HG03159 (cell line): ENCODE results near the gene TAB2.
"Not testable (repeated sequence)": the region's sequence is repeated elsewhere in the genome, so short reads cannot be mapped to it uniquely, and the experiment has no call there.

Experiments used
- ATAC-seq: cut with Tn5 transposase; IDR thresholded peaks from one replicate; pipeline ENCODE4 v1.9.1; 2021; ENCODE audit warnings: mild to moderate bottlenecking, moderate library complexity; ENCODE audit not compliant: unreplicated experiment

TAB2 gene

DNA sequence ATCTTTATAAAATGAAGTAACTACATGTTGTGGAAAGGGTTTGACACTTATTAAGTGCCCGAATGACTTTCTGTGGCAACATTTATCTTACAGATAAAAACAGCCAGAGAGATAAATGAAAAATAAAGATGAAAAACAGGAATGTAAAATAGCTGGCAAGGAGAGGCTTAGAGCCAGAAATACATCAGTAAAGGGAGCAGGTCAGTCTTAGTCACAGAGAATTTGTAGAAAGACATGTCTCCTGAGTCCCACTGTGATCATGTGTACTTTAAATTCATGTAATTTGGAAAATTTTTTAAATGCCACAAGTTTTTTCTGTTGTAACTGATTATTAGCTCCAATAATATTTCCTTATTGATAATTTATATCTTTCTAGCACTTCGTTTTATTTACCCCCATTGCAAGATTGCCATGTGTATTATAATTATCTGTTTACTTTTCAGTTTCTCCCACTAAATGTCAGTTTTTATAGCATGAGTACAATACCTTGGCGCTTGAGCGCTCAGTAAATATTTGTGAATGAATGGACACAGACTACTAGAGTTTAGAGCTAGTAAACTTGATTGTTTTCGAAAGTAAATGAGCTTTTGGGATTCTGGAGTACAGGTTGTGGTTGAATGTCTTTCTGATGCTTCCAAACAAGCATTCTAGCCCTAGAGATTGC lies 15.2 kb downstream of the TAB2 start:
- no peak for ATAC-seq

GRCh38 chr6:149333266-149333620 lies 15.7 kb downstream of the TAB2 start:
- ATAC-seq = no peak

GRCh38 chr6:149334201-149334600 lies 16.7 kb downstream of the TAB2 start:
- no peak for ATAC-seq

- no peak for ATAC-seq
These were observed 17.2 kb downstream of the TAB2 start for GRCh38 chr6:149334682-149335160.

GRCh38 chr6:149335924-149336608 lies 18.6 kb downstream of the TAB2 start:
- no peak for ATAC-seq

DNA sequence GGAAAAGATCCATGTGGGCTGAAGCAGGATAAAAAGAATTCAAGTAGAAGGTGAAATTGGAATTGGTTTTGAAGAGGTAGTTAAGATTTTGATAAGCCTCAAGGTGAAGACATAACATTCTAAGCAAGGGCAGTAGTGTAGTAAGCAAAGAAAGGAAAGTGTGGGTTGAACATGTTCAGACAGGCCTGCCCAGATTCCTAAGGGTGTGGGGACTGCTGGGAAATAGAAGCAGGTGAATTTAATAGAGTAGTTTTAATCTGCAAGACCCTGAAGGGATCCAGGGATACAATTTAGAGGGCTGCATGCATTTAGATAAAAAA lies 19.1 kb downstream of the TAB2 start:
- no peak for ATAC-seq

- no peak for ATAC-seq
These were observed 19.8 kb downstream of the TAB2 start for GRCh38 chr6:149337320-149337719.

DNA sequence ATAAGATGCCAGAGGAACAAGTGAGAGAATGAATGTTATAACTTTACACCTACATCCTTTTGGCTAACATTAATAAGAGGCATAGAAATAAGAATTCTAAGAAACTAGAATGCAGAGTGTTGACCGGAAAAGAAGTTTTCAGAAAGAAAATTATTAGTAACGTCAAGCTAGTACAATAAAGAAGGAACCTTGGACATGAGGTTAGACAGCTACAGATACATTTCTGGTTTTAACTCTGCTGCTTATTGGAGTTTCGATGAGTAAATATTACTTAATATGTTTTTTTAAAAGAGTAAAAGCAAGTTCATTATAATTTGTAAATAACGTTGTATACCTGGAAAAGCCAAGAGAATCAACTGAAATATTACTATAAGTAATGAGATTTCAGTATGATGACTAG lies 22.7 kb downstream of the TAB2 start:
- no peak for ATAC-seq

- no peak for ATAC-seq
These were observed 25.0 kb downstream of the TAB2 start for GRCh38 chr6:149342525-149342924.

GRCh38 chr6:149343501-149343900 lies 26.0 kb downstream of the TAB2 start:
- no peak for ATAC-seq

- no peak for ATAC-seq
These were observed 28.6 kb downstream of the TAB2 start for GRCh38 chr6:149346078-149346477.

DNA sequence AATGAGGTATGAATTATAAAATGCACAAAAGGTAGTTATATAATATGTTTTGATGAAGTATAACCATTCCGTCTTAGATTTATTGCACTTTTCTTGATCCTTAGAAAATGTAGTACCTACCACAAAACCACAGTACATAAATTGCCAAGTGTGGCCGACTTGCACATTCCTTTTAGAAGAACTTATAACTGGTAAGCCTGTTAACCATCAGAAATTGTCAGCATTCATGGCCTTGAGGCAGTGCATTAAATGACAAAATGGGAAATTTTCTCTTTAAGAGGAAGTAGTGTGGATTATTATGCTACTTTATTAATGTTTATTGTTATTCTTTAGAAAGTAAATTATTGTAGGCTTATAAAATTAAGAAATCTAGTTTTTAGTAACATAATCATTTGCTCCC lies 29.6 kb downstream of the TAB2 start:
- no peak for ATAC-seq

- not testable (repeated sequence) for ATAC-seq
These were observed 31.8 kb downstream of the TAB2 start for GRCh38 chr6:149349279-149349678.

DNA sequence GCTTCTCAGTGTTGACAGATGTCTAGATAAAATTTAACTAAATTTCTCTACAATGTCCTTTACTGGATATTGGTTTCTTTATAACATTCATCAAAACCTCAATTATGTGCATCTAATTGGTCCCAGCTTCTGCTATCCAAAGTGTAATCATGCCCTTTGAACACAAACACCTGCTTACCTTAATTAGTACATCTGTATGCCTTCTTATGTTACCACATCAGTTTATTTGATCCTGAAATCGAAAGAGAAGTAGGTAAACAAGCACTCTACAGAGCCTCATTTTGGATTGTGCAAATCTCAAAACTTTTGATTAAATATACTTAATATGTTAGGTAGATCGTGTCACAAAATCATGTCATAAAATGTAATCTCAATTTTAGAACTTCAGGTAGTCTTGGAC lies 36.5 kb downstream of the TAB2 start:
- no peak for ATAC-seq

DNA sequence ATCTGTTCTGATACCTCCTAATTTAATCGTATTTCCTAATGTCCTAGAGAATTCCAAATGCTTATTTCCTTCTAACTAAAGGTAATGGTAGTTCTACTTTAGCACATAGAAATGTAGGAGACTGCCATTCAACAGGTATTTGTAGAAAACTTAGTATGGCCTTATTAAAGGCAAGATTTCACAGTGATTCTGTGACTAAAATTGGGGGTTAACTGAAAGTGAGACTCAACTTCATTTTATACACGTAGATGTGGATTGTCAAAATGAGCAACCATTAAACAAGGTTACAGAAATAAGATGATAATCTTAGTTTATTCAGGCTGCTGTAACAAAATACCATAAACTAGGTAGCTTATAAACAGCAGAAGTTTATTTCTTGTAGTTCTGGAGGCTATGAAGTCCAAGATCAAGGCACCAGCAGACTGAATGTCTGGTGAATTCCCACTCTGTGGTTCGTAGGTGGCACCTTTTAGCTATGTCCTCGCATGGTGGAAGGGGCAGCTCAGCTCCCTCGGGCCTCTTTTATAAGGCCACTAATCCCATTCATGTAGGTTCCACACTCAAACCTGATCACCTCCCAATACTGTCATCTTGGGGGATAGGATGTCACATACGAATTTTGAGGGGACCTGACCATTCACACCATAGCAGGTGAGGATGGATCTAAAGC lies 38.7 kb downstream of the TAB2 start:
- no peak for ATAC-seq

- no peak for ATAC-seq
These were observed 40.4 kb downstream of the TAB2 start for GRCh38 chr6:149357726-149358538.

GRCh38 chr6:149359440-149359839 lies 41.9 kb downstream of the TAB2 start:
- ATAC-seq = no peak

GRCh38 chr6:149360536-149360935 lies 43.0 kb downstream of the TAB2 start:
- no peak for ATAC-seq

DNA sequence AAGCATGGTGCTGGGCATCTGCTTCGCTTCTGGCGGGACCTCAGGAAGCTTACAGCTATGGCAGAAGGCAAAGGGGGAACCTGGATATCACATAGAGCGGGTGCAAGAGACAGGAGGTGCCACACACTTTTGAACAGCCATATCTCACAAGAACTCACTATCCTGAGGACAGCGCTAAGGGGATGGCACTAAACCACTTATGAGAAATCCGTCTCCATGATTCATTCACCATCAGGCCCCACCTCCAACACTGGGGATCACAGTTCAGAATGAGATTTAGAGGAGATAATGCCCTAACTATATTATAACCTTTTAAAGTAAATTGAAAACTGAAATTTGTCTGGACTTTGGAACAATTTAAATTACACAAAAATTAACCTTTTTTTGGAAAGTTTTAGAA lies 44.8 kb downstream of the TAB2 start:
- ATAC-seq = no peak

- ATAC-seq = no peak
These were observed 45.6 kb downstream of the TAB2 start for GRCh38 chr6:149363154-149363553.

DNA sequence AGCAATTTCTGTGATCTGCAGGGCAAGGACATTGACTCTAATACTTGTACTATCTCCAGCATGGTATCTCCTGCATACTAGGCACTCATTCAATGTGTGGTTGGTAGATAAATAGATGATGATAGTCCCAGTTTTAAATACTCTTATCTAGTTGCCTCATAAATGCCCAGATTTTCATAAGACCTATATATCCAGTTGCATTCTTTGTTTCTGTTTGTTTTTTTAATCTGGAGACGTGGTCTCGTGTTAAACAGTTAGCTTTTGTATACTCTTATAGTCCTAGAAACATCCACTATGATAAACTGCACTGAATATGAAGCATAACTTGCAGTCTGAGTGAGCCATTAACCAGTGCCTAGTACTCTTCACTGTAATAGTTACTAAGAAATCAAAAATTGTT lies 47.0 kb downstream of the TAB2 start:
- ATAC-seq = no peak

GRCh38 chr6:149365197-149365596 lies 47.7 kb downstream of the TAB2 start:
- ATAC-seq = no peak
